HepG2 (cell line): Measurements from ENCODE around the gene KIF2C. TPM values are rescaled to one million over a fixed set of nuclear protein-coding genes. Genes with fewer than 3 reads are reported as not detected.

Experiments used
- ATF6 ChIP-seq: sonication (generic); formaldehyde crosslinking; conservative IDR thresholded peaks from 2 replicates; pipeline ENCODE4 v1.4.0; 2020; ENCODE audit warnings: missing genetic modification reagents
- DBP ChIP-seq: sonication (generic); formaldehyde crosslinking; IDR thresholded peaks from 2 replicates; pipeline ENCODE4 v1.4.0; 2020; ENCODE audit warnings: missing genetic modification reagents; ENCODE audit errors: not compliant biosample characterization
- ERF ChIP-seq: IDR thresholded peaks from 2 replicates; pipeline ENCODE4 v1.6.1; 2018; ENCODE audit warnings: missing biosample characterization, missing genetic modification reagents
- HIC2 ChIP-seq: sonication (generic); formaldehyde crosslinking; IDR thresholded peaks from 2 replicates; pipeline ENCODE4 v1.9.0; 2022; ENCODE audit warnings: low read depth, missing genetic modification reagents
- IRF9 ChIP-seq: sonication (generic); formaldehyde crosslinking; IDR thresholded peaks from 2 replicates; pipeline ENCODE4 v1.8.0; 2022; ENCODE audit warnings: missing genetic modification reagents, mild to moderate bottlenecking, borderline replicate concordance
- MAFG ChIP-seq: sonication (generic); formaldehyde crosslinking; IDR thresholded peaks from 2 replicates; pipeline ENCODE4 v1.5.1; 2020; ENCODE audit warnings: mild to moderate bottlenecking, missing genetic modification reagents
- MXD1 ChIP-seq: sonication (generic); formaldehyde crosslinking; IDR thresholded peaks from 2 replicates; pipeline ENCODE4 v1.4.0; 2020; ENCODE audit warnings: mild to moderate bottlenecking, missing genetic modification reagents
- RAD21 ChIP-seq: fragments of 450-650 bp; formaldehyde crosslinking; IDR thresholded peaks from 2 replicates; pipeline ENCODE4 v1.5.0; 2020; ENCODE audit warnings: mild to moderate bottlenecking
- SIX4 ChIP-seq: sonication (generic); formaldehyde crosslinking; IDR thresholded peaks from 2 replicates; pipeline ENCODE4 v1.4.0; 2020; ENCODE audit warnings: missing genetic modification reagents
- SP140L ChIP-seq: sonication (generic); formaldehyde crosslinking; IDR thresholded peaks from 2 replicates; pipeline ENCODE4 v1.4.0; 2020; ENCODE audit warnings: missing genetic modification reagents, borderline replicate concordance
- TFDP2 ChIP-seq: sonication (generic); formaldehyde crosslinking; IDR thresholded peaks from 2 replicates; pipeline ENCODE4 v1.4.0; 2020; ENCODE audit warnings: missing genetic modification reagents
- THAP8 ChIP-seq: sonication (generic); formaldehyde crosslinking; IDR thresholded peaks from 2 replicates; pipeline ENCODE4 v1.5.1; 2020; ENCODE audit warnings: missing genetic modification reagents, mild to moderate bottlenecking, borderline replicate concordance
- ZBTB39 ChIP-seq: sonication (generic); formaldehyde crosslinking; IDR thresholded peaks from 2 replicates; pipeline ENCODE4 v1.5.0; 2020; ENCODE audit warnings: missing genetic modification reagents
- ZNF160 ChIP-seq: sonication (generic); formaldehyde crosslinking; IDR thresholded peaks from 2 replicates; pipeline ENCODE4 v1.8.0; 2022; ENCODE audit warnings: mild to moderate bottlenecking, inconsistent platforms, missing genetic modification reagents
- ZNF350 ChIP-seq: sonication (generic); formaldehyde crosslinking; IDR thresholded peaks from 2 replicates; pipeline ENCODE4 v1.4.0; 2020; ENCODE audit warnings: mild to moderate bottlenecking, low read depth, missing genetic modification reagents, borderline replicate concordance
- ZNF383 ChIP-seq: sonication (generic); formaldehyde crosslinking; IDR thresholded peaks from 2 replicates; pipeline ENCODE4 v1.4.0; 2020; ENCODE audit warnings: missing genetic modification reagents, mild to moderate bottlenecking, borderline replicate concordance
- ZNF720 ChIP-seq: sonication (generic); formaldehyde crosslinking; IDR thresholded peaks from 2 replicates; pipeline ENCODE4 v1.4.0; 2020; ENCODE audit warnings: missing genetic modification reagents
- ZNF792 ChIP-seq: IDR thresholded peaks from 2 replicates; pipeline ENCODE4 v1.6.1; 2016
- polyA plus RNA-seq, 8 experiments: library from polyadenylated mRNA; depleted of rRNA in 3 of 8; stranded (reverse) in 7 of 8; unstranded in 1 of 8; fragments of >200 nt; fragmentation: Illumina TruSeq in 4 of 8; extraction: Trizol in 4 of 8; gene quantifications; 2 replicates each; pipeline versions ENCODE4 v1.2.1 to v1.2.3, GENCODE V29; 2011 to 2016; ENCODE audit warnings: low read depth in 4 of 8, missing spikeins in 1 of 8, mixed read lengths in 1 of 8; ENCODE audit not compliant: insufficient read depth in 1 of 8
- total RNA-seq, 5 experiments: library from RNA; depleted of rRNA; stranded (reverse); fragments of >200 nt; fragmentation: Illumina TruSeq; extraction: Trizol; gene quantifications; 2 replicates each; pipeline ENCODE4 v1.2.3, GENCODE V29; 2016; ENCODE audit warnings: low read depth in 1 of 5

KIF2C gene
- total and polyA plus RNA-seq, 2 of the 13 experiments (the other 11 are each of a cell fraction or from before 2014, with no cell fraction given): 29.7 to 53.7 TPM

GRCh38 chr1:44808063-44808937 is 68.7 kb downstream of the KIF2C start, which contains the start of gene BTBD19 (continued):
- TF ChIP-seq TFDP2 (CRISPR knock-in tag): no peak; the same call in 1 of the 2 replicates
- no peak for TF ChIP-seq MXD1
- no peak for TF ChIP-seq ZBTB39 (CRISPR knock-in tag)
- no peak for TF ChIP-seq HIC2 (CRISPR knock-in tag)
- TF ChIP-seq ATF6 (CRISPR knock-in tag): no peak
- no peak for TF ChIP-seq ZNF383 (CRISPR knock-in tag)
- no peak for TF ChIP-seq ZNF350 (CRISPR knock-in tag)
- TF ChIP-seq DBP (CRISPR knock-in tag): peak; percentile 15
- TF ChIP-seq MAFG (CRISPR knock-in tag): no peak
- 0 out of 2 replicates have a peak, but pooled peaks have one; percentile 19 for TF ChIP-seq ZNF160 (CRISPR knock-in tag)
- no peak for TF ChIP-seq RAD21
- no peak for TF ChIP-seq SP140L (CRISPR knock-in tag)
- TF ChIP-seq ERF (CRISPR knock-in tag): no peak
- no peak for TF ChIP-seq ZNF720
- TF ChIP-seq ZNF792: no peak
- TF ChIP-seq SIX4 (CRISPR knock-in tag): no peak
- no peak for TF ChIP-seq THAP8
- peak; percentile 60; the same call in 1 of the 2 replicates for TF ChIP-seq IRF9 (CRISPR knock-in tag)
